GM10266 (cell line): ENCODE results near the gene GPR141.
"Not testable (repeated sequence)": the region's sequence is repeated elsewhere in the genome, so short reads cannot be mapped to it uniquely, and the experiment has no call there.

ENCODE experiments used
- DNase-seq: peaks from one replicate; pipeline ENCODE4 v3.0.0; 2012; ENCODE audit errors: extremely low spot score
- TF ChIP-seq, protein P1 (sequence below): IDR thresholded peaks from 2 replicates; pipeline ENCODE4 v1.5.1; 2012; ENCODE audit warnings: mild to moderate bottlenecking, low read depth; ENCODE audit not compliant: control insufficient read depth, insufficient read depth; ENCODE audit errors: missing control alignments

Gene GPR141

DNA sequence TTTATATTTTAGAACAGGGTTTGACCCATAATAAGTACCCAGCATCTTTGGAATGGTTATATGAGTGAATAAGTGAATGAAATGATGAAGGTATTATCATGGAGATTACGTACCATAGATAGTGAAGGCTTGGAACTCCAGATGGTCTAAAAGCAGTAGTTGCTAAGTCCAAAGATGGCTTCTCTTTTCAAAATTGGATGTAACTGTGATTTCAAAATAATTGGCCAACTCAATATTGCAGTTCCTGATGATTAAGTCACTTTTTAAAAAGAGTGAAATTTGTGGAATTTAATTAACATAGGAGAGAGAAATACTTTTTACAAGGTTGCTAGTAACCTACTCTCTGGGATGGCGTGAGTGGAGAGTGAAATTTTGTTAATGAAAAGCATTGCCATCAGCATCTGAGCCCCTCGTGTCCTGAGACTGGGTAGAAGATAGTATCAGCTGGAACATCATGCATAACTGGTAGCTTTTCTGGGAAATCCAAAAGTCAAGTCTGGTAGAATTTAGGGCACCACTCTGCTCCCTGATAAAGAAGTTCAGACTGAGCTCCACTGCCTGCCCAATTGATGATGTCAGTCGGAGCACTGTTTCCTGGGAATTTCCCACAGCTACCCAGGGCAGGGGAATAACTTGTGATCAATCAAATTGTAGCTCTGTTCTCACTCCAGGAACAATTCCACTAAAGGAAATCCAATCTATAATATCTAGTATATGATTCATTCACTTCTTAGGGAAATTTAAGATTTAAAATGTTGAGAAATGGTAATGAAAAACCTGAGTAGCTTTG lies 3.2 kb downstream of the GPR141 start:
- no peak for DNase-seq
- TF ChIP-seq, protein P1, sequence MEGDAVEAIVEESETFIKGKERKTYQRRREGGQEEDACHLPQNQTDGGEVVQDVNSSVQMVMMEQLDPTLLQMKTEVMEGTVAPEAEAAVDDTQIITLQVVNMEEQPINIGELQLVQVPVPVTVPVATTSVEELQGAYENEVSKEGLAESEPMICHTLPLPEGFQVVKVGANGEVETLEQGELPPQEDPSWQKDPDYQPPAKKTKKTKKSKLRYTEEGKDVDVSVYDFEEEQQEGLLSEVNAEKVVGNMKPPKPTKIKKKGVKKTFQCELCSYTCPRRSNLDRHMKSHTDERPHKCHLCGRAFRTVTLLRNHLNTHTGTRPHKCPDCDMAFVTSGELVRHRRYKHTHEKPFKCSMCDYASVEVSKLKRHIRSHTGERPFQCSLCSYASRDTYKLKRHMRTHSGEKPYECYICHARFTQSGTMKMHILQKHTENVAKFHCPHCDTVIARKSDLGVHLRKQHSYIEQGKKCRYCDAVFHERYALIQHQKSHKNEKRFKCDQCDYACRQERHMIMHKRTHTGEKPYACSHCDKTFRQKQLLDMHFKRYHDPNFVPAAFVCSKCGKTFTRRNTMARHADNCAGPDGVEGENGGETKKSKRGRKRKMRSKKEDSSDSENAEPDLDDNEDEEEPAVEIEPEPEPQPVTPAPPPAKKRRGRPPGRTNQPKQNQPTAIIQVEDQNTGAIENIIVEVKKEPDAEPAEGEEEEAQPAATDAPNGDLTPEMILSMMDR: no peak

DNA sequence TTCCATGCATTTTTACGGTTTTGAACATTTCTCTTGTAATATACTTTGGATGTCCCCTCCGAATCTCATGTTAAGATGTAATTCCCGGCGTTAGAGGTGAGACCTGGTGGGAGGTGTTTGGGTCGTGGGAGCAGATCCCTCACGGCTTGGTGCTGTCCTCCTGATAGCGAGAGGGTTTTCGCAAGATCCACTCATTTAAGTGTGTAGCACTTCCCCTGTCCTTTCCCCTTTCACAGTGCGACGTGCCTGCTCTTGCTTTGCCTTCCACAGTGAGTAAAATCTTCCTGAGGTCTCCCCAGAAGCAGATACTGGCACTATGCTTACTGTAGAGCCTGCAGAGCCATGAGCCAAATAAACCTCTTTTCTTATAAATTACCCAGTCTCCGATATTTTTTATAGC lies 6.6 kb downstream of the GPR141 start:
- DNase-seq: no peak
- TF ChIP-seq, protein P1: no peak

DNA sequence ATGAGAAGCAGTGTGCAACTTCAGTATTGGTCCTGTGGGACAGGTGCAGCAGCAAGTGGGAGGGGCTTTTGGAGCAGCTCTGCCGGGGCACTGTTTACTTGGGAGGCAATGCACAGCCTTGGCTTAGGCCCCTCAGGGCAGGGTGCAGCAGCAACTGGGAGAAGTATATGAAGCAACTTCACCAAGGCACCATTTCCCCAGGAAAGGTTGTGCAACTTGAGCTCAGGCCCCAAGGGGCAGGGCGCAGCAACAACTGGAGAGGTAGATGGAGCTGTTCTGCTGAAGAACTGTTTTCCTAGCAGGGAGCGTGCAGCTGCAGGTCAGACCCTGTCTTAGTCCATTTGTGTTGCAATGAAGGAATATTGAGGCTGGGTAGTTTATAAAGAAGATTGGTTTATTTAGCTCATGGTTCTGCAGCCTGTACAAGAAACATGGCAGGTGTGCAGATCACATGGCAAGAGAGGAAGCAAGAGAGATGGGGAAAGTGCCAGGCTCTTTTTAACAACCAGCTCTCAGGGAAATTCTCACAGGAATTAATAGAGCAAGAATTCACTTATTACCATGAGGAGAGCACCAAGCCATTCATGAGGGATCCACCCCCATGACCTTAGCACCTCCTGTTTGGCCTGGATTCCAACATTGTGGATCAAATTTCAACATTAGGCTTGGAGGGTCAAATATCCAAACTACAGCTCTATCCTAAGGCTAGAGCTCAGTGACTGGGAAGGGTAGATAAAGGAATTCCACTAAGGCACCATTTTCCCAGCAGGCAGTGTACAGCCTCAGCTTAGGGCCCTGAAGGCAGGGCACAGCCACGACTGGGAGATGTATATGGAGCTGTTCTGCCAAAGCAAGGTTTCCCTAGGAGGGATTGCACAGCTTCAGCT lies 10.9 kb downstream of the GPR141 start:
- TF ChIP-seq, protein P1: peak; percentile 6

DNA sequence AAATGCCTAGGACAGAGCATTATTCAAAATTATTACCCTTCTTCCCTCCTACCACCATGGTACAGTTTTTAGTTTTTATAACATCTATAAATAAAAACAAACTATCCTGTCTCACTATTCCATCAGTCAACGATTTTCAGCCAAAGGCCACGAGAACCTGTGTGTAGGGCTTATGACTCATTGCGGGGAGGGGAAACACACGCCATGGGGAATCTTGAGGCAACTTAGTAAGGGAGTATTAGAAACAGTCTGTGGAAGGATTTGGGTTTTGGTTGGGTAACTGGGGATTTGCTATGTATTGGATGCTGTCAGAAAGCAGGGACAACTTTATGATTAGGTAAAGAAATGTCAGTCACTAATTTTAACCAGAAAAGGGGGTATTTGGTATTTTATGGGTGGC lies 14.7 kb downstream of the GPR141 start:
- DNase-seq: no peak
- TF ChIP-seq, protein P1: no peak

More for the DNA sequence above, 10.9 kb downstream of the GPR141 start:
- no peak for DNase-seq

DNA sequence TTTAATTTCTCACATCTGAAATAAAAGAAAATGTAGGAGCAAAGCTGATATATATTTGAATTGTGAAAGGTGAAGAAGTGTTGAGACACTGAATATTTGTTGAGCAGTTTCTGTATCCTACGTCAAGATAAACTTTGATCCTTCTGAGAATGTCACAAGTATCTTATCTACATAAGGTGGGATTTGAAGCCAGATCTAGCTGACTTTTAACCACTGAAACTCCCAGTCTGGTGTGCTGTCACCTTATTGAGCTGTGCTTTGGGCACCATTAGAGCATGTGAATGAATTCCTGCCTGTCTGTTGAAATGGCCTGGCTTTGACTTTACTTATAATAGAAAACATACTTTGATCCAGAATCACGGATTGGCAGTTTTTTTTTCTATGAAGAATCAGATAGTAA lies 15.2 kb downstream of the GPR141 start:
- no peak for DNase-seq
- TF ChIP-seq, protein P1: no peak

DNA sequence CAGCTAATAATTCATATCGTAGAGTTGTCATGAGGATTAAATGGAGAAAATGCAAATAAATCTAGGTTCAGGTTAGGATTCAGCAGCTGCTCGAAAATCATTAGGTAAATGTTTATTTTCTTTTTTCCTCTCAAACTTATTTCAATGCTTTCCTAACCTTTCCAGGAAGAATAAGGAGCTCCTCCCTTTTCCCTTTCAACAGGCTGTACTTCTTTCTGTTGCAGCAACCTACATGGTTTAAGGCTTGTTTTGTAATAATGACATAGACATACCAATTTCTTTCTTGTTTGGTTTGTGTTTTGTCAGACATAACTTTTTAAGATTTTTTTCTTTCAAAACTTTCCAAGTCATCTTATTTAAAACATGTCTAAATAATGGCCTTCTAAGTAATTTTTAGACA lies 18.2 kb downstream of the GPR141 start:
- TF ChIP-seq, protein P1: no peak
- no peak for DNase-seq

DNA sequence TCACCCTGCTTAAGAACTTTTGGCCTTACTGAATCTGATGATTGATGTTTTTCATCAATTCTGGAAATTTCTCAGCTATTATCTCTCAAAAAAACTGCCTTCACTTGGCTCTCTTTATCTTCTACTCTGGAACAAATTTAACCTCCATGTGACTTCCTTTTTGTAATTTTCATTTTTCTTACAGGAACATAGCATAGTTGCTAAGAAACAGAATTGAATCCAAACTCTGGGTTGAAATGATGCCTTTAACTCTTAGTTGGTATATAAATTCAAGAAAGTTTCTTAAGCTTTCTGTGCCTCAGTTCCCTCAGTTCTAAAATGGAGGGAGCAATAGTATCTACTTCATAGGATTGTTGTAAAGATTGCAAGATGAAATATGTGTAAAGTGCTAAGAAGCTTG lies 19.8 kb downstream of the GPR141 start:
- no peak for DNase-seq

DNA sequence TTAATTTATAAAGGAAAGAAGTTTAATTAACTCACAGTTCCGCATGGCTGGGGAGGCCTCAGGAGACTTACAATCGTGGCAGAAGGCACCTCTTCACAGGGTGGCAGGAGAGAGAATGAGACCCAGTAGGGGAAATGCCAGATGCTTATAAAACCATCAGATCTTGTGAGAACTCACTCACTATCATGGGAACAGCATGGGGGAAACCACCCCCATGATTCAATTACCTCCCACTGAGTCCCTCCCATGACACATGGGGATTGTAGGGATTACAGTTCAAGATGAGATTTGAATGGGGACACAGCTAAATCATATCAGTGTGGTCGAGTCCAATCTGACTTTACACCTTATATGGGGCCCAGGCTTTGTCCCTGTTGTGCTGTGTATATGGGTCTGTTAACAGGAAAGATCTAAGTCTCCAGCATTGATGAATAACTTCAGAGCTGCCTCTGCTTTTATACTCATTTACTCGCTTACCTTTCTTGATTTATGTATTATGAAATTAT lies 20.8 kb downstream of the GPR141 start:
- not testable (repeated sequence) for DNase-seq

More for the DNA sequence above, 19.8 kb downstream of the GPR141 start:
- TF ChIP-seq, protein P1: no peak
